Measurements from ENCODE around the gene ATG9B.

Gene ATG9B

DNA sequence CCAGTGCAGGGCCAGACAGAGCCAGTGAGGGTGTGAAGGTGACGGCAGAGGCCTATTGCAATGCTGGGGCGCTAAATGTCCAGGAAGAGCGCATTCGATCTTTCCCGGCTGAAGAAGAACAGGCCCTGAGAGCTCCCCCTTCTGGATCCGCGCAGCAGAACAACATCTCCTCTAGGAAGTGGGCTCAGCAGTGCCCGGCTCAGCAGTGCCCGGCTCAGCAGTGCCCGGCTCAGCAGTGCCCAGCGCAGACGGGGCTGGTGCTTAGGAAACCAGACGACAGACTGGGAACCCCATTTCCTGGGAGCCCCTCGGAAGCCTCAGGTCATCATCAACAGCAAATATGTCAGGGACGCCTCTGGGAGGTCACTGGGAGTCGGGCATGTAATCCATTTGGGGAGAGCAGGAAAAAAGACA is 38.2 kb downstream of the ATG9B start:
- peak; percentile 73 for DNase-seq (ENCODE audit: low spot score)
- peak; percentile 55 for TF ChIP-seq CTCF (IDR thresholded peaks at IDR 0.05; ENCODE audit: extremely low read depth, missing control alignments)

- DNase-seq (ENCODE audit: low spot score) = peak; percentile 67
- no peak for TF ChIP-seq CTCF (IDR thresholded peaks at IDR 0.05; ENCODE audit: extremely low read depth, missing control alignments)
Measured at GRCh38 chr7:150983893-150984368, 40.4 kb downstream of the ATG9B start.

DNA sequence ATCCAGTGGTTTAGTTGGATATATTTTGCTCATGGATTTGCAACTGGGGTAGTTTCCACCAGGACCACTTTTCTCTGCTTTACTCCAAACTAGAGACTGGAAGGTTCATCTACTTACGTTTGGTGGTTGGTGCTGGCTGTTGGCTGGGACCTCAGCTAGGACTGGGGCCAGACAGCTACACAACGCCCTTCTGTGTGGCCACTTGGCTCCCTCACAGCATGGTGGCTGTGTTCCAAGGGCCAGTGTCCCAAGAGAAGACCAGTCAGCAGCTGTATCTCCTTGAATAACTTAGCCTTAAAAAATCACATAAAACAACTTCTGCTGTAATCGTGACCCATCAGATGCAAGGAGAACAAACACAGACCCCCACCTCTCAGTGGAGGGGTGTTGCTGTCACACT is 41.9 kb downstream of the ATG9B start:
- no peak for TF ChIP-seq CTCF (IDR thresholded peaks at IDR 0.05; ENCODE audit: extremely low read depth, missing control alignments)
- no peak for DNase-seq (ENCODE audit: low spot score)

DNA sequence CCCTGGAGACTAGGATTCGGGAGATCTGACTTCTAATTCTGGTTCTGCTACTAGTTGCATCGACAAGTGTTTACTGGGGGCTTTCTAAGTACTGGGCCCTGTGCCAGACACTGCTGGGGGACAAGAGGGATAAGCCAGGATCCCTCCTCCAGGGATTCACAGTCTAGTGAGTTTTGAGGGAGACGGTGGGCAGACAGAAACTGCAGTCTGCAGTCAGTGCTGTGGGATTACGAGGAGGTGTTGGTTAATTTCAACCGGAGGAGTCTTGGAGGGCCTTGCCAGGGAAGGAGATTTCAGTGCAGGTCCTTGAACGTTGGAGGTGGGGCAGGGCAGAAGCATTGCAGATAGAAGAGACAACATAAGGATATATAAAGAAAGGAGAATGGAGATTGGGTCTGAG is 42.6 kb downstream of the ATG9B start:
- no peak for DNase-seq (ENCODE audit: low spot score)
- TF ChIP-seq CTCF (IDR thresholded peaks at IDR 0.05; ENCODE audit: extremely low read depth, missing control alignments) = no peak

DNA sequence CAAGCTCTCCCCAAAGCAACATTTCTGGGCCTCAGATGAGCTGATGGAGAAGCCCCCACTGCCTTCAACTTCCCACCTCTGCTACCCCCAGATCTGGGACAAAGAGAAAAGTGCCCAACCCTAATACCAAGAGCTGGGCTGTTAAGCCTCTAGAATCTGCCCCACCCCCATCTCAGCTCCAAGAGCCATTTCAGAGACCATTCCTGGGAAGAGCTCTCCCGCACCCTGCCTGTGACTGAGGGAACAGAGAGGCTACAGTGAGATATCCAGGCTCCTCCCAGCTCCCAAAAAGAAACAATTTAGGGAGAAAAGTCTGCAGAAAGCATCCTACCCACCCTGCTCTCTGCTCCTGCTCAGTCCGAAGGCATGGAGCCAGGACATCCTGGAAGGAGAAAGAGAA is 43.6 kb downstream of the ATG9B start:
- no peak for DNase-seq (ENCODE audit: low spot score)
- no peak for TF ChIP-seq CTCF (IDR thresholded peaks at IDR 0.05; ENCODE audit: extremely low read depth, missing control alignments)

GRCh38 chr7:150979713-150980390 is 44.4 kb downstream of the ATG9B start:
- TF ChIP-seq CTCF (IDR thresholded peaks at IDR 0.05; ENCODE audit: extremely low read depth, missing control alignments) = no peak
- no peak for DNase-seq (ENCODE audit: low spot score)

GRCh38 chr7:150978126-150978789 is 46.0 kb downstream of the ATG9B start, which contains the start of gene KCNH2:
Gene KCNH2, minus strand, starts transcription at chr7:150978321. Its CDS starts 408 bp downstream, at chr7:150977913.
- peak; percentile 72 for DNase-seq (ENCODE audit: low spot score)

More at GRCh38 chr7:150978126-150978789, 46.0 kb downstream of the ATG9B start, which contains the start of gene KCNH2:
- no peak for TF ChIP-seq CTCF (IDR thresholded peaks at IDR 0.05; ENCODE audit: extremely low read depth, missing control alignments)

All from GM20000 (cell line).